Myocyte (in vitro differentiated cells): ENCODE measurements around the gene NUP62. TPM values are rescaled to one million over a fixed set of nuclear protein-coding genes. Genes with fewer than 3 reads are reported as not detected.
"Not testable (repeated sequence)": the region's sequence is repeated elsewhere in the genome, so short reads cannot be mapped to it uniquely, and the experiment has no call there.

Experiments
- DNase-seq: peaks from one replicate; pipeline ENCODE4 v3.0.0-alpha.2; 2012; ENCODE audit warnings: low read depth
- polyA plus RNA-seq: library from polyadenylated mRNA; unstranded; fragments of >200 nt; gene quantifications from one replicate; pipeline ENCODE4 v1.2.1, GENCODE V29; 2012; ENCODE audit warnings: missing spikeins
- total RNA-seq: library from RNA; depleted of rRNA; stranded (reverse); fragments of >200 nt; gene quantifications from 2 replicates; pipeline ENCODE4 v1.2.3, GENCODE V29; 2014

The NUP62 gene
- total RNA-seq, result 52.2 and 54.1 TPM in 2 replicates
- polyA plus RNA-seq, result 40.0 TPM

- DNase-seq, result peak; percentile 91
Measured at GRCh38 chr19:49929121-49929610, at the start of gene NUP62, which contains the start of gene ATF5. TSS of gene NUP62 (minus strand) at chr19:49929504. CDS start at chr19:49909807, 19,697 bp downstream. TSS of gene ATF5 (plus strand) at chr19:49929205. CDS start at chr19:49930851, 1,646 bp downstream.

GRCh38 chr19:49978324-49978723 lies 49.0 kb upstream of the NUP62 start:
- no peak for DNase-seq

GRCh38 chr19:49977881-49978280 lies 48.6 kb upstream of the NUP62 start:
- no peak for DNase-seq

- DNase-seq, result no peak
Measured at GRCh38 chr19:49977076-49977475, 47.8 kb upstream of the NUP62 start.

- no peak for DNase-seq
Measured at GRCh38 chr19:49976496-49976895, 47.2 kb upstream of the NUP62 start.

GRCh38 chr19:49975051-49975450 lies 45.7 kb upstream of the NUP62 start:
- no peak for DNase-seq

- DNase-seq, result no peak
Measured at GRCh38 chr19:49973987-49974386, 44.7 kb upstream of the NUP62 start.

- no peak for DNase-seq
Measured at GRCh38 chr19:49972841-49973240, 43.5 kb upstream of the NUP62 start.

- DNase-seq, result no peak
Measured at GRCh38 chr19:49971991-49972411, 42.7 kb upstream of the NUP62 start.

- not testable (repeated sequence) for DNase-seq
Measured at GRCh38 chr19:49969355-49969754, 40.1 kb upstream of the NUP62 start.

- DNase-seq, result no peak
Measured at GRCh38 chr19:49968279-49968922, 39.1 kb upstream of the NUP62 start.

GRCh38 chr19:49960980-49961379 lies 31.7 kb upstream of the NUP62 start, which contains the start of gene SIGLEC11:
TSS of gene SIGLEC11 (minus strand) at chr19:49961172. CDS start at chr19:49961081, 91 bp downstream.
- not testable (repeated sequence) for DNase-seq

GRCh38 chr19:49959892-49960291 lies 30.6 kb upstream of the NUP62 start:
- not testable (repeated sequence) for DNase-seq

GRCh38 chr19:49958596-49958995 lies 29.3 kb upstream of the NUP62 start:
- not testable (repeated sequence) for DNase-seq

- DNase-seq, result not testable (repeated sequence)
Measured at GRCh38 chr19:49958144-49958543, 28.8 kb upstream of the NUP62 start.

- no peak for DNase-seq
Measured at GRCh38 chr19:49957262-49957915, 28.1 kb upstream of the NUP62 start.

- DNase-seq, result no peak
Measured at GRCh38 chr19:49956115-49956495, 26.8 kb upstream of the NUP62 start.

GRCh38 chr19:49954933-49955332 lies 25.6 kb upstream of the NUP62 start:
- DNase-seq, result peak; percentile 48

- DNase-seq, result peak; percentile 32
Measured at GRCh38 chr19:49954092-49954829, 25.0 kb upstream of the NUP62 start.

GRCh38 chr19:49953416-49953815 lies 24.1 kb upstream of the NUP62 start:
- no peak for DNase-seq

- no peak for DNase-seq
Measured at GRCh38 chr19:49952906-49953305, 23.6 kb upstream of the NUP62 start.

- no peak for DNase-seq
Measured at GRCh38 chr19:49952479-49952836, 23.2 kb upstream of the NUP62 start.
